CD14-positive monocyte (primary cell): Measurements from ENCODE around the gene TBC1D22A. TPM values are rescaled to one million over a fixed set of nuclear protein-coding genes. Genes with fewer than 3 reads are reported as not detected.
A peak's percentile ranks its signal among the peaks of the same experiment; 100 is the strongest.

Source experiments
- DNase-seq, 3 donors: peaks; one replicate each; pipeline ENCODE4 v3.0.0-alpha.2; 2011 to 2022
- H2AFZ ChIP-seq: 2 replicates; pipeline ENCODE4 v1.6.0; 2012; ENCODE audit warnings: mild to moderate bottlenecking, low read depth, low read length, inconsistent platforms; ENCODE audit not compliant: insufficient read depth, poor library complexity, severe bottlenecking
- H3K27ac ChIP-seq, 2 donors: 1 replicate in 1 of 2; 2 replicates in 1 of 2; pipeline ENCODE4 v1.5.1; 2012 to 2013; ENCODE audit warnings: low read length in 2 of 2, control low read depth in 1 of 2, inconsistent platforms in 1 of 2, low read depth in 1 of 2, mild to moderate bottlenecking in 1 of 2
- H3K27me3 ChIP-seq, 2 donors: one replicate each; pipeline versions ENCODE4 v1.6.0 to v1.6.1; 2011 to 2013; ENCODE audit warnings: low read length in 2 of 2; ENCODE audit not compliant: control insufficient read depth in 2 of 2, insufficient read depth in 2 of 2
- H3K36me3 ChIP-seq, 2 donors: replicated peaks in 1 of 2; 1 replicate in 1 of 2; 2 replicates in 1 of 2; pipeline versions ENCODE4 v1.5.1 to v1.6.1; 2012 to 2013; ENCODE audit warnings: low read length in 2 of 2, control low read depth in 1 of 2, inconsistent platforms in 1 of 2, mild to moderate bottlenecking in 1 of 2; ENCODE audit not compliant: insufficient read depth in 2 of 2, control insufficient read depth in 1 of 2
- H3K4me1 ChIP-seq, 2 donors: 1 replicate in 1 of 2; 2 replicates in 1 of 2; pipeline versions ENCODE4 v1.5.1 to v1.6.1; 2012 to 2013; ENCODE audit warnings: low read length in 2 of 2, control low read depth in 1 of 2, inconsistent platforms in 1 of 2, mild to moderate bottlenecking in 1 of 2, moderate library complexity in 1 of 2; ENCODE audit not compliant: insufficient read depth in 2 of 2, control insufficient read depth in 1 of 2
- H3K4me2 ChIP-seq: replicated peaks from 2 replicates; pipeline ENCODE3; 2012; ENCODE audit warnings: low read length, moderate library complexity, mild to moderate bottlenecking; ENCODE audit not compliant: poor library complexity, severe bottlenecking; ENCODE audit errors: extremely low read depth
- H3K4me3 ChIP-seq, 3 experiments: fragments of 200-600 bp in 1 of 3; sonication (generic) in 1 of 3; replicated peaks in 1 of 3; 1 replicate in 2 of 3; 2 replicates in 1 of 3; pipeline ENCODE4 v1.5.1; 2011 to 2013; ENCODE audit warnings: low read length in 3 of 3, mild to moderate bottlenecking in 3 of 3, control low read depth in 2 of 3, low read depth in 2 of 3, inconsistent platforms in 1 of 3, moderate library complexity in 1 of 3
- H3K79me2 ChIP-seq: 2 replicates; pipeline ENCODE4 v1.6.0; 2012; ENCODE audit warnings: mild to moderate bottlenecking, control low read depth, inconsistent platforms, low read length, moderate library complexity; ENCODE audit not compliant: insufficient read depth
- H3K9ac ChIP-seq: 2 replicates; pipeline ENCODE4 v1.6.0; 2017; ENCODE audit warnings: low read length, mild to moderate bottlenecking; ENCODE audit not compliant: insufficient read depth, poor library complexity, severe bottlenecking
- H3K9me3 ChIP-seq, 2 donors: replicated peaks in 1 of 2; 1 replicate in 1 of 2; 2 replicates in 1 of 2; pipeline versions ENCODE4 v1.5.1 to v1.6.1; 2012 to 2013; ENCODE audit warnings: low read length in 2 of 2, control low read depth in 1 of 2; ENCODE audit not compliant: control insufficient read depth in 1 of 2, insufficient read depth in 1 of 2
- H4K20me1 ChIP-seq: 2 replicates; pipeline ENCODE4 v1.6.0; 2012; ENCODE audit warnings: mild to moderate bottlenecking, low read length, control low read depth, moderate library complexity; ENCODE audit not compliant: insufficient read depth
- H3K27ac Mint-ChIP-seq, 7 donors: one replicate each; pipeline ENCODE4 v1.8.0; 2020; ENCODE audit warnings: mild to moderate bottlenecking in 7 of 7, mixed read lengths in 7 of 7, moderate library complexity in 6 of 7, inconsistent platforms in 2 of 7
- H3K27me3 Mint-ChIP-seq, 3 donors: one replicate each; pipeline ENCODE4 v1.8.0; 2021 to 2022; ENCODE audit warnings: low read depth in 3 of 3, mild to moderate bottlenecking in 3 of 3, mixed read lengths in 3 of 3, moderate library complexity in 3 of 3, inconsistent platforms in 1 of 3
- H3K36me3 Mint-ChIP-seq, 2 donors: one replicate each; pipeline ENCODE4 v1.8.0; 2020; ENCODE audit warnings: mixed read lengths in 2 of 2, inconsistent platforms in 1 of 2, mild to moderate bottlenecking in 1 of 2
- H3K4me1 Mint-ChIP-seq: one replicate; pipeline ENCODE4 v1.8.0; 2020; ENCODE audit warnings: mild to moderate bottlenecking, mixed read lengths
- H3K4me3 Mint-ChIP-seq, 2 donors: one replicate each; pipeline ENCODE4 v1.8.0; 2020; ENCODE audit warnings: mild to moderate bottlenecking in 2 of 2, mixed read lengths in 2 of 2, moderate library complexity in 1 of 2
- H3K9me3 Mint-ChIP-seq, 7 donors: one replicate each; pipeline ENCODE4 v1.8.0; 2020 to 2022; ENCODE audit warnings: mixed read lengths in 7 of 7, mild to moderate bottlenecking in 6 of 7, moderate library complexity in 6 of 7, inconsistent platforms in 2 of 7
- WGBS: methylation state at CpG from one replicate; pipeline ENCODE4 v1.1.5; 2013; ENCODE audit warnings: missing lambda C conversion rate; ENCODE audit not compliant: insufficient coverage; 5-methylcytosine and 5-hydroxymethylcytosine counted together
- intact Hi-C, 2 donors: fragments of 100-400 bp; cut with micrococcal nuclease; formaldehyde crosslinking; loops; one replicate each; pipeline versions ENCODE4 v1.15.0 to v1.15.1; 2023
- polyA plus RNA-seq, 3 donors: library from polyadenylated mRNA; depleted of rRNA in 1 of 3; unstranded in 2 of 3; stranded (reverse) in 1 of 3; fragments of 300-500 nt in 2 of 3; fragments of >200 nt in 1 of 3; fragmentation: Illumina TruSeq in 2 of 3; gene quantifications; 1 replicate in 2 of 3; 2 replicates in 1 of 3; pipeline ENCODE4 v1.2.3, GENCODE V29; 2012 to 2021
- TF ChIP-seq, protein P1 (sequence below): fragments of 200-600 bp; IDR thresholded peaks from one replicate; pipeline ENCODE4 v1.8.0; 2022; ENCODE audit warnings: antibody characterized with exemption, mild to moderate bottlenecking

TBC1D22A gene
- polyA plus RNA-seq, 3 donors: 25.9 to 36.2 (median 29.5) TPM

- H3K27ac Mint-ChIP-seq: peak overlapping the region in 1 of 7 donors; percentile 33
These were observed 245.0 kb downstream of the TBC1D22A start for GRCh38 chr22:47007496-47007895.

DNA sequence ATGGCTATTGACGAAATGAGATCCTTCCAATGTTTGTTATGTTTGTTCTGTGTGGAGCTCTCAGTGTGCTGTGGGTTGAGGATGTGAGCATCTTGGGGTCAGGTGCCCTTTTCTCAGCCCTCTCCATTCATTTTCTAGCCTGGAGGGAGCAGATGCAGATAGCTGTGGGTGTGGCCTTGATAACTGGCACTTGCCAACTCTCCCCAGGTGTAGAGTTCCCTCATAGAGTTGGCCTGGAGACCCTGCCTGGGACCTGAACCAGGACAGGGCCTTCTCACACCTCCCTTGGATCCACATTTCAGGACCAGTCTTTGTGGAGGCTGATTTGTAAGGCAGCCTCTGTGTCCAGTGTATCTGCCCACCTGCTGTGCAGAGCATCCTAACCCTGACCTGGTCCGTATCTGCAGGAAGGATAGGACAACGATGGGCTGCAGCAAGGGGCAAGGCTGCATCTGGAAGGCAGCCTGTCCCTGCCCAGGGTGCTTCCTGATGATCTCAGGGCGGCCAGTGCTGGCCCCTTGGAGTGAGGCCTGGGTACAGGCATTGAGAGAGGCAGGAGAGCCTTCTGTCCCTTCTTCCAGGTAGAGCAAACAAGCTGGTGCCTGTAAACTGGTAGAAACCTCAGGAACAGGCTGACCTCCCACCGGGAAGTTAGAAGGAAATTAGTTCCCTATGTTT lies 245.9 kb downstream of the TBC1D22A start:
- DNase-seq: no peak
- Mint-ChIP-seq H3K4me3 (no peak overlapping the region), H3K4me1 (no peaks in the 10 kb centered on the region), H3K27ac (peak overlapping the region in 3 of 7 donors; percentile 9 to 66 (median 11)), H3K36me3 (peaks cover 23 to 24% of the 10 kb centered on the region in 2 donors), H3K9me3 (no peaks in the 10 kb centered on the region), H3K27me3 (no peaks in the 10 kb centered on the region)
- peaks cover 88% of the 10 kb centered on the region for H4K20me1 ChIP-seq
- H3K27me3 ChIP-seq: no peaks in the 10 kb centered on the region
- no peaks in the 10 kb centered on the region for H3K79me2 ChIP-seq
- WGBS: 98% methylated on average over 5 of the region's 5 CpGs
- H3K4me2 ChIP-seq: no peak overlapping the region
- H3K4me3 ChIP-seq: no peak overlapping the region
- H3K4me1 ChIP-seq: no peaks in the 10 kb centered on the region
- no peak overlapping the region for H3K9ac ChIP-seq
- H3K9me3 ChIP-seq: no peaks in the 10 kb centered on the region
- intact Hi-C loops: no loop called here
- peaks cover 37 to 92% of the 10 kb centered on the region in 2 donors for H3K36me3 ChIP-seq
- TF ChIP-seq, protein P1, sequence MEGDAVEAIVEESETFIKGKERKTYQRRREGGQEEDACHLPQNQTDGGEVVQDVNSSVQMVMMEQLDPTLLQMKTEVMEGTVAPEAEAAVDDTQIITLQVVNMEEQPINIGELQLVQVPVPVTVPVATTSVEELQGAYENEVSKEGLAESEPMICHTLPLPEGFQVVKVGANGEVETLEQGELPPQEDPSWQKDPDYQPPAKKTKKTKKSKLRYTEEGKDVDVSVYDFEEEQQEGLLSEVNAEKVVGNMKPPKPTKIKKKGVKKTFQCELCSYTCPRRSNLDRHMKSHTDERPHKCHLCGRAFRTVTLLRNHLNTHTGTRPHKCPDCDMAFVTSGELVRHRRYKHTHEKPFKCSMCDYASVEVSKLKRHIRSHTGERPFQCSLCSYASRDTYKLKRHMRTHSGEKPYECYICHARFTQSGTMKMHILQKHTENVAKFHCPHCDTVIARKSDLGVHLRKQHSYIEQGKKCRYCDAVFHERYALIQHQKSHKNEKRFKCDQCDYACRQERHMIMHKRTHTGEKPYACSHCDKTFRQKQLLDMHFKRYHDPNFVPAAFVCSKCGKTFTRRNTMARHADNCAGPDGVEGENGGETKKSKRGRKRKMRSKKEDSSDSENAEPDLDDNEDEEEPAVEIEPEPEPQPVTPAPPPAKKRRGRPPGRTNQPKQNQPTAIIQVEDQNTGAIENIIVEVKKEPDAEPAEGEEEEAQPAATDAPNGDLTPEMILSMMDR: no peak
- H2AFZ ChIP-seq: no peak overlapping the region
- no peak overlapping the region for H3K27ac ChIP-seq

More at GRCh38 chr22:47007496-47007895, 245.0 kb downstream of the TBC1D22A start:
- TF ChIP-seq, protein P1: no peak
- Histone ChIP-seq H3K9me3 (no peaks in the 10 kb centered on the region), H3K9ac (no peak overlapping the region), H3K79me2 (no peaks in the 10 kb centered on the region), H4K20me1 (peaks cover 88% of the 10 kb centered on the region), H3K4me1 (no peaks in the 10 kb centered on the region), H3K27me3 (no peaks in the 10 kb centered on the region), H3K27ac (no peak overlapping the region), H3K4me3 (no peak overlapping the region), H2AFZ (no peak overlapping the region), H3K36me3 (peaks cover 37 to 89% of the 10 kb centered on the region in 2 donors), H3K4me2 (no peak overlapping the region)
- Mint-ChIP-seq H3K36me3 (peaks cover 16 to 21% of the 10 kb centered on the region in 2 donors), H3K4me3 (no peak overlapping the region), H3K27me3 (no peaks in the 10 kb centered on the region), H3K9me3 (no peaks in the 10 kb centered on the region), H3K4me1 (no peaks in the 10 kb centered on the region)
- DNase-seq: no peak
- no CpG with 5 or more reads among the region's 2 CpGs for WGBS
- intact Hi-C loops: no loop called here
